Activated effector memory CD4-positive, alpha-beta T cell treated with anti-CD3 and anti-CD28 coated beads, Interleukin-2, amount 50 U/mL, for 16 hours (primary cell): ENCODE data around the gene TRIM67.

Experiments used
- DNase-seq: peaks from one replicate; pipeline ENCODE4 v3.0.0-alpha.2; 2020

The TRIM67 gene

GRCh38 chr1:231238298-231238697 lies 76.4 kb downstream of the TRIM67 start:
- DNase-seq = no peak

GRCh38 chr1:231240531-231240882 lies 78.6 kb downstream of the TRIM67 start:
- DNase-seq = no peak

- DNase-seq = peak; percentile 97
Observed at GRCh38 chr1:231240883-231241735, 79.3 kb downstream of the TRIM67 start, which contains the start of gene GNPAT. Gene GNPAT (plus strand): TSS chr1:231241212. CDS start chr1:231241379, 167 bp downstream.

DNA sequence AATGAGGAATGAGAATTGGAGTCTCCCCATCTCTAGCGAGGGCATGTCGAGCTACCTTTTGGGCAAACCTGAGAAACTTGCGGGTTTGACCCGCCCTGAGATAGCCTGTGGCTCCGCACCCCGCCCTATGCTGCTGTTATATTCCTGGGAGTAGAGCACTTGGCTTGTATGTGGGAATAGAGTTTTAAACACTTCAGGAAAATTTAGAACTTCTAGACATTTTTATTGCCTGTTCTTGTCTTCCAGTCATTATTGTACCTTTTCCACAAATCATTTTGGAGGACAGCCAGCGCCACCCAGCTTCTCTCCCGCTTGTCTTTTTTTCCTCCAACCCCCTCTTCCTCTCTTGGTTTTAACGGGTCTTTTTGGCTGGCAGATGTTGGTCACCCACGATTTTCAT lies 79.9 kb downstream of the TRIM67 start:
- peak; percentile 66 for DNase-seq

DNA sequence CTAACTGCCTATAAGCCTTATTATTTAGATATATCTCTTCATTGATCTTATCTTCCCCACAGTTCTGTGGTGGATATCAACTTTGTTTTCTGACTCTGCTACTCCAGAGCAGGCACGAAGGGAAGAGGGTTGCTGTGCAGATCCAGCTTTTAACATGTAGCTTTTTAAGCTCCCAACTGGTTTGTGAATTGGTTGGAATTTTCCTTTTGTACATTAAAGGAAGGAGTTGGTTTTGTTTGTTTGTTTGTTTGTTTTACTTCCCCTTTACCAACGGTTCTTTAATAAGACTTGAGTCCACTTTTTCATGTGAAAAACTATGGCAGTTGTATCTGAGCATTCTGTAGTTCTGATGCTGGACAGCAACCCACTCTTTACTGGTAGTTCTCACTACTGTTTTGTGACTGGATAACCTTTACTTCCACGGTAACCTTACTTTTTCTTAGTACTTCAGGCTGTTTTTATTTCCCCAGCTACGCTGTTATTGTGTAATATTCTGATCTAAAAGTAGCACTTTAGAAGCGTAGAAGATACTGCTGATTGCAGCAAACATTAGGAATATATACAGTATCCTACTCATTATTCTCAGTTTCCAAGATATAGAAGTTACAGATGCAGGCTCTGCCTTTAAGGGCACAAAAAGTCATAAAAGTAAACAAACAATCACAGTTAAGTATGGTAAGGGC lies 80.8 kb downstream of the TRIM67 start:
- DNase-seq = no peak

GRCh38 chr1:231248778-231249177 lies 86.9 kb downstream of the TRIM67 start:
- DNase-seq = no peak

- no peak for DNase-seq
Observed at GRCh38 chr1:231252336-231252735, 90.5 kb downstream of the TRIM67 start.

DNA sequence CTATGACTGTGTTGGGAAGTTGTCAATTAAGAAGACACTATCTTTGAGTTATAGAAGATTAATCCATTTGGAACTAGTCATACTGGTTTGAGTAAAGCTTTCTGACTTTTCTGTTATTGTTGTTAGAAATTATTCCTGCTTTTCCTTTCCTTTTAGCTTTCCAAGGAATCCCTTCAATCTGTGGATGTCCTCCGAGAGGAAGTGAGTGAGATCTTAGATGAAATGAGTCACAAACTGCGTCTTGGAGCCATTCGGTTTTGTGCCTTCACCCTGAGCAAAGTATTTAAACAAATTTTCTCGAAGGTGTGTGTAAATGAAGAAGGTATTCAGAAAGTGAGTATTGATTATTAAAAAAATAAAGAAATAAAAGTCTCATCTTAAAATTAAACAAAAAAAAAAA lies 98.5 kb downstream of the TRIM67 start:
- DNase-seq = no peak

- DNase-seq = no peak
Observed at GRCh38 chr1:231264642-231265041, 102.8 kb downstream of the TRIM67 start.

DNA sequence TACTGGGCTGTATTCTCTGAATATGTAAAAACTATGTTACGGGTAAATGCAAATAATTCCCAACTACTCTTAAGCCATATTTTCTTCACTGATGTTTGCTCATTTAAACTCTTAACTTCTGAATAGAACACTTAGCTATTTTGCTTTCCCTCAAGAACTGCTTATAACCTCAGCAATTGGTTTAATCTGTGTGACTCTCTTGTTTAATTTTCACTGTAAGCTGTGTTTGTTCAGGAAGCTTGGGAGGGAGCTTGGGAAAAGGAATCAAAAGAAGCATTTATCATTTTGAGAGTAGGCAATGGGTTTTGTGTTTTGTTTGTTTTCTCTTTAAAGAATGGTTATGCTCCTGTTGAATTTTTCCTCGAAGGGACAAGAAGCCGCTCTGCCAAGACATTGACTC lies 103.5 kb downstream of the TRIM67 start:
- DNase-seq = no peak

- DNase-seq = no peak
Observed at GRCh38 chr1:231266811-231267322, 105.0 kb downstream of the TRIM67 start.
